ENCODE data around the gene TRA2A.
A peak's percentile ranks its signal among the peaks of the same experiment; 100 is the strongest.

Gene TRA2A

DNA sequence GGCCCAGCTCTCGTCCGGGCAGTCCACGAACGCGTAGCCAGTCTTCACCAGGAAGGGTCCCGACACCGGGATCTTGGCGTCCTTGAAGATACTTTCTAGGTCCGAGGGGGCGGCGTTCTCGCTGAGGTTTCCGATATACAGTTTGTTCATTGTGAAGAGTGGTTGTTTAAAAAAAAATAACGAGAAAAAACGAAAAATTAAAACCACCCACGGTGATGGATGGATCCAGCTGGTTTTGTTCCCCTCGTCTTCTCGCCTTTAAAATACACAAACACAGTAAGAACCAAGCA, 61.9 kb downstream of the TRA2A start:
- DNase-seq: no peak

GRCh38 chr7:23469150-23469960, 62.4 kb downstream of the TRA2A start:
- DNase-seq: no peak

DNA sequence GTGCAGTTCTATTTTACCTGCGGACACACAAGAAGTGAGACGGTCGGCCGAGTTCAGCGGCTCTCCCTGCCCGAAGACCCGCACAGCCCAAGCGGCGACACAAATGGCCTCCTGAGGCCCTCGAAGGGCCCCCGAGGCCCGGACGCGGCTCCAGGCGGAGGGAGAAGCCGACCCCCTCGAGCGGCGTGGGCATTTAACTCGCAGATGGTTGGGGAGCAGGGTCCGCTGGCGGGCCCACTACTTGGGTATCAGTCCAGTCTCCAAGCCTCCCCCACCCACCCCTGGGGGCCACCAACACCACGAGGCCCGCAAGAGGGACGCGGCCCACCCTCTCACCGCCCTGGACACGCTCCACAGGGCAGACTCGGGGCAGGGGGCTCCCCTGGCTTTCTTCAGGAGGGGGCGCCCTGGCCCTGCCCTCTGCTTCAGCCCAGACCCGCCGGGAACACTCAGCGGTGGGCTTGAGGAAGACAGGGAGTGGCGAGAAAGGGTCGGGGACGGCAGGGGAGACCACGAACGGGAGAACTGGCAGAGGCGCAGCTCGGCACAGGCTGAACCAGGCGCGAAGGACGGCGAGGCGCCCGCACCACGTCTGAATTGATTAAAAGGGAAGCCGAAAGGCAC, 63.1 kb downstream of the TRA2A start:
- DNase-seq: no peak

DNA sequence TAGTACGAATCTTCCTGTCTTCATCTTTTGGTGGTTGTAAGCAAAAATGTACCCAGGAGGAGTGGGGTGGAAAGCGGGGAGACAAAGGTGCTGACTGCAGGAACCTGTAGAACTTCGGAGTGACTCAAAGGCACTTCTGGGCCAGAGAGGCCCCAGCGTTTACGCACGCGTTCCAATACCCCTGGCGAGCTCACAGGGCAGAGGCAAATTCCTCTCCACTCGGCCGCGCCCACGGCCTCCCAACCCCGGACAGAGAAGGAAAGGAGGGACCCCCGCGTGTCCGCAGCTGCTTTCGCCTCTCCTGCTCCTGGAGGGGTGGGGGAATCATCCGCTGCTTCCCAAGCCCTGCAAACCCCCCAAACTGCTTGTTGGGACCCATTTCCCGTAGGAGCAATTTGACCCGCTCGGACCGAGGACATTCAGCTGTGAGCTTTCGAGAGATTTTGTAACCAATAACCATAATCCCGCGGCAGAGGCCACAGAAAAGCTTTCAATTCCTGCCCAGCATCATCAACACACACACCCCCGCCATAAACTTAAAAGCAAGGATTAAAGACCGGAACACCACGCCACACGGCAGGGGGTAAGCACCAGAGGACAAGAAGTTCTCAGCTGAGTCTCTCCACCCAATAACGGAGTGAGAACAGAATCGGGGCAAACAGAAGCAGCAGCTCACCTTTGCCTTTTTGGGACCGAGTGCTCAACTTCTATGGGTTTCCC, 63.8 kb downstream of the TRA2A start:
- peak; percentile 49 for DNase-seq

DNA sequence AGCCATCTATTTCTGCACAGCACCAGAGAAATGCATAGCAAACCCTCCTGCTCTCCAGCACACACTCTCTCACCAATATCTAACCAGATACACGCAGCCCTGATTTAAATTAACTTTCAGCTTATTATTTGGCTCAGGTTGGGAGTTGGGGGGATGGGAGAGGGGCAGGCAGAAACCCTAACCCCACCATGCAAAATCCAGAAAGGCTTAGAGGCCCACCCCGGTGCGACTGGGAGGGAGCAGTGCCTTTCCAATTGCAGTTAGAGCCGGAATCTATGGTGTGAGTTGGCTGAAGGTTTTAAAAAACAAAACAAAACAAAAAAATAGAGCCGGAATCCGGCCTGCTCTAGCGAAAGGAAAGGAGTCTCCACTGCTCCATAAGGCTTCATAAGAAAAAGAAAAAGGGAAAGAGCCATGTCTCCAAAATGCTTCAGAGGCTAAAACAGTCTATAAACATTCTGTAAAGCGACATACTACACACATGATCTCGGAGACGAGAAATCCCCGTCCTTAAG, 64.4 kb downstream of the TRA2A start:
- no peak for DNase-seq

GRCh38 chr7:23462846-23463245, 68.9 kb downstream of the TRA2A start:
- peak; percentile 40 for DNase-seq

- peak; percentile 35 for DNase-seq
These were observed 73.7 kb downstream of the TRA2A start for GRCh38 chr7:23458044-23458443.

DNA sequence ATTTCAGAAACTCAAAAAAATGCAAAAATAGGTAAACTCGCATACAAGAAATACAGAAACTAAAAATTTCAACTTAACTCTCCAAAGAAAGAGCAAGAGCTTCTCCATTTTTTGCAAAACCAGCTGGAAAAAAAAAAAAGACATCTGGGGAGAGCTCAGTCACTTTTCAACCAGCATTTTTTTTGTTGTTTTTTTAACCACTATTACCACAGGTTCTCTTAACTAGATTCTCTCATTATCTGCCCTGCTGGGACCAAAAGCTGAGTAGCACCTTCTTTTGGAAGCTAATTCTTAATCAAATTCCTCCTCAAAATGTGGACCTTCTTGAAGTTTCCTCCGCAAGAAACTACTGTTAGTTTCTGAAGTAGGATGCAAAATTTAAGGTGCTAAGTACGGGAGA, 75.7 kb downstream of the TRA2A start:
- DNase-seq: no peak

DNA sequence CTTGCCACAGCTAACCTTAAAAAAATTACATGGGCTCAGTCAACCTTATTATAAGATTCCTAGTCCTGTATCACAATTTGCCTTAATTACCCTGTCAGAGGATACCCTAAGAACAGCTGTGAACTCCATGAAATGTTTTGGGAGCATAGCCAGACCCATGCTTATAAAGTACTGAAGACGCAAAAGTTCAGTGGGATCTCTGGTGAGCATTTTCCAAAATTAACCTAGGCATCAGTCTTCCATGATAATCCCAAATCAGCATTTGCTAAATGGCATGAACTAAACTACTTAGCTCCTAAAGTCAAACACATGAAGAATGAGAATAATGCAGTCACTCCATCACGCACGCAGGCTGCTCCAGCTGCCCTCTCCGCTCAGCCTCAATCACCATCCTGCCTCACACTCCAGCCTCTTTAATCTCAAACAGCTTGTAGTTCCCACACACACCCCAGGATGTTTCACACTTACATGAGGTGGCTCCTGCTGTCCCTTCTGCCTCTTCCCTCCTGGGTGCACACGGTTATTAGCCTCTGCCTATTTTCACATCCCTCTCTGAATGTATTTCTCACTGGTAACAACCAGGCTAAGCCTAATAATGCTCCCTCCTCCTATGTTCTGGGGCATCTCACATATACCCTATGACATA, 76.8 kb downstream of the TRA2A start:
- no peak for DNase-seq
